Smooth muscle cell (in vitro differentiated cells): ENCODE results near the gene CREG2. TPM values are rescaled to one million over a fixed set of nuclear protein-coding genes. Genes with fewer than 3 reads are reported as not detected.
A peak's percentile ranks its signal among the peaks of the same experiment; 100 is the strongest.

Experiments used
- DNase-seq: peaks from one replicate; lab custom pipeline; 2025; ENCODE audit not compliant: unreplicated experiment; lab: John Stamatoyannopoulos, UW
- H2AFZ ChIP-seq: fragments of 200-600 bp; sonication (generic); 2 replicates; pipeline ENCODE4 v1.6.0; 2016; ENCODE audit warnings: antibody characterized with exemption, low read depth, mild to moderate bottlenecking
- H3F3A ChIP-seq: fragments of 200-600 bp; sonication (generic); 2 replicates; pipeline ENCODE4 v1.6.0; 2017; ENCODE audit warnings: antibody characterized with exemption, low read depth
- H3K27ac ChIP-seq: fragments of 200-600 bp; sonication (generic); 2 replicates; pipeline ENCODE4 v1.5.1; 2016; ENCODE audit warnings: low read depth, mild to moderate bottlenecking
- H3K27me3 ChIP-seq: fragments of 200-600 bp; sonication (generic); 2 replicates; pipeline ENCODE4 v1.6.1; 2016; ENCODE audit warnings: low read depth, mild to moderate bottlenecking
- H3K36me3 ChIP-seq: fragments of 200-600 bp; sonication (generic); 2 replicates; pipeline ENCODE4 v1.5.1; 2016; ENCODE audit warnings: low read depth
- H3K4me1 ChIP-seq: fragments of 200-600 bp; sonication (generic); 2 replicates; pipeline ENCODE4 v1.5.1; 2016; ENCODE audit warnings: low read depth
- H3K4me2 ChIP-seq: fragments of 200-600 bp; sonication (generic); 2 replicates; pipeline ENCODE4 v1.6.0; 2016; ENCODE audit warnings: mild to moderate bottlenecking
- H3K4me3 ChIP-seq: fragments of 200-600 bp; sonication (generic); 2 replicates; pipeline ENCODE4 v1.5.1; 2016; ENCODE audit warnings: mild to moderate bottlenecking
- H3K79me2 ChIP-seq: fragments of 200-600 bp; sonication (generic); 2 replicates; pipeline ENCODE4 v1.6.0; 2016; ENCODE audit warnings: low read depth, mild to moderate bottlenecking
- H3K9ac ChIP-seq: fragments of 200-600 bp; sonication (generic); 2 replicates; pipeline ENCODE4 v1.6.0; 2016; ENCODE audit warnings: low read depth
- H3K9me3 ChIP-seq: fragments of 200-600 bp; sonication (generic); replicated peaks from 2 replicates; pipeline ENCODE4 v1.5.1; 2016; ENCODE audit warnings: low read depth
- H4K20me1 ChIP-seq: fragments of 200-600 bp; sonication (generic); 2 replicates; pipeline ENCODE4 v1.6.0; 2016; ENCODE audit warnings: low read depth
- CTCF ChIP-seq: fragments of 200-600 bp; sonication (generic); IDR thresholded peaks from 2 replicates; pipeline ENCODE4 v1.5.1; 2017; ENCODE audit warnings: borderline replicate concordance, mild to moderate bottlenecking, antibody characterized with exemption; ENCODE audit not compliant: insufficient read depth, poor library complexity, severe bottlenecking
- WGBS: methylation state at CpG from one replicate; pipeline ENCODE4 v1.1.7; 2016; ENCODE audit warnings: low lambda C conversion rate; 5-methylcytosine and 5-hydroxymethylcytosine counted together
- polyA plus RNA-seq: library from polyadenylated mRNA; unstranded; fragments of >200 nt; fragmentation: Nextera tagmentation; extraction: Ambion mirVana; gene quantifications from 2 replicates; pipeline ENCODE4 v1.2.1, GENCODE V29; 2016
- total RNA-seq: library from RNA; depleted of rRNA; stranded (reverse); fragments of >200 nt; gene quantifications from 2 replicates; pipeline ENCODE4 v1.2.3, GENCODE V29; 2014

CREG2 gene
- total and polyA plus RNA-seq, 2 experiments from 2014 or later = 0.62 to 1.2 TPM

GRCh38 chr2:101349893-101350662 lies 37.2 kb downstream of the CREG2 start:
- 77% methylated on average over 7 of the region's 7 CpGs for WGBS
- no peaks in the 10 kb centered on the region for H3K27me3 ChIP-seq
- no peak overlapping the region for H3K27ac ChIP-seq
- TF ChIP-seq CTCF = peak; percentile 40
- no peaks in the 10 kb centered on the region for H3K36me3 ChIP-seq
- no peaks in the 10 kb centered on the region for H3K9me3 ChIP-seq
- H3F3A ChIP-seq = no peaks in the 10 kb centered on the region
- DNase-seq = no peak
- no peak overlapping the region for H2AFZ ChIP-seq
- no peaks in the 10 kb centered on the region for H4K20me1 ChIP-seq
- no peak overlapping the region for H3K4me3 ChIP-seq
- no peaks in the 10 kb centered on the region for H3K79me2 ChIP-seq
- H3K4me2 ChIP-seq = no peak overlapping the region
- H3K9ac ChIP-seq = no peak overlapping the region
- H3K4me1 ChIP-seq = no peaks in the 10 kb centered on the region

- Histone ChIP-seq H3K79me2 (no peaks in the 10 kb centered on the region), H3K4me2 (no peak overlapping the region), H3F3A (no peaks in the 10 kb centered on the region), H3K4me3 (no peak overlapping the region), H3K27ac (no peak overlapping the region), H3K27me3 (no peaks in the 10 kb centered on the region), H2AFZ (no peak overlapping the region), H4K20me1 (no peaks in the 10 kb centered on the region), H3K9me3 (no peaks in the 10 kb centered on the region), H3K36me3 (no peaks in the 10 kb centered on the region), H3K9ac (no peak overlapping the region), H3K4me1 (no peaks in the 10 kb centered on the region)
- TF ChIP-seq CTCF = no peak
- no peak for DNase-seq
- 59% methylated on average over 1 of the region's 1 CpG for WGBS
These were observed 38.4 kb downstream of the CREG2 start for GRCh38 chr2:101348883-101349282.

GRCh38 chr2:101346909-101347308 lies 40.4 kb downstream of the CREG2 start:
- no peak for TF ChIP-seq CTCF
- 100% methylated on average over 3 of the region's 3 CpGs for WGBS
- no peak overlapping the region for H3K4me2 ChIP-seq

GRCh38 chr2:101344137-101344536 lies 43.2 kb downstream of the CREG2 start:
- H4K20me1 ChIP-seq = no peaks in the 10 kb centered on the region
- DNase-seq = no peak
- no peak for TF ChIP-seq CTCF
- no peak overlapping the region for H2AFZ ChIP-seq
- no peaks in the 10 kb centered on the region for H3K79me2 ChIP-seq
- no peak overlapping the region for H3K27ac ChIP-seq
- no peak overlapping the region for H3K4me3 ChIP-seq
- H3K9ac ChIP-seq = no peak overlapping the region
- no peaks in the 10 kb centered on the region for H3F3A ChIP-seq
- no peak overlapping the region for H3K4me2 ChIP-seq
- H3K27me3 ChIP-seq = no peaks in the 10 kb centered on the region
- H3K36me3 ChIP-seq = no peaks in the 10 kb centered on the region
- H3K4me1 ChIP-seq = peaks cover 9% of the 10 kb centered on the region
- H3K9me3 ChIP-seq = no peaks in the 10 kb centered on the region
- WGBS = 82% methylated on average over 5 of the region's 5 CpGs

More at GRCh38 chr2:101346909-101347308, 40.4 kb downstream of the CREG2 start:
- Histone ChIP-seq H3K4me1 (no peaks in the 10 kb centered on the region), H3K36me3 (no peaks in the 10 kb centered on the region), H3K4me3 (no peak overlapping the region), H3K9me3 (no peaks in the 10 kb centered on the region), H3K27ac (no peak overlapping the region), H4K20me1 (no peaks in the 10 kb centered on the region), H2AFZ (no peak overlapping the region), H3K9ac (no peak overlapping the region), H3K27me3 (no peaks in the 10 kb centered on the region), H3K79me2 (no peaks in the 10 kb centered on the region), H3F3A (no peaks in the 10 kb centered on the region)
- no peak for DNase-seq
